H1 (cell line): ENCODE data around the gene SPATA33. TPM values are rescaled to one million over a fixed set of nuclear protein-coding genes. Genes with fewer than 3 reads are reported as not detected.

Source experiments
- CTCF ChIA-PET: fragments of 300-600 bp; sonication (Branson Sonifier 250); formaldehyde crosslinking; loops from one replicate; lab custom pipeline; 2021; ENCODE audit not compliant: partially characterized antibody; lab: Charles Lee
- POLR2A ChIA-PET: fragments of 300-600 bp; sonication (Branson Sonifier 250); formaldehyde crosslinking; loops from one replicate; lab custom pipeline; 2021; ENCODE audit warnings: inconsistent platforms; ENCODE audit not compliant: partially characterized antibody; lab: Charles Lee
- DNase-seq, 2 experiments: peaks; one replicate each; pipeline versions ENCODE4 v3.0.0 to v3.0.0-alpha.2; 2010 to 2022; ENCODE audit warnings: low spot score in 2 of 2, low read depth in 1 of 2, mixed read lengths in 1 of 2
- FAIRE-seq: peaks from 2 replicates; lab custom pipeline; 2011; peaks lifted over from hg19 to GRCh38; lab: Jason Lieb, UNC
- H2AFZ ChIP-seq: 2 replicates; pipeline ENCODE4 v1.8.1; 2012; ENCODE audit warnings: low read length, inconsistent platforms
- H2AK5ac ChIP-seq: 2 replicates; pipeline ENCODE4 v1.6.1; 2013; ENCODE audit warnings: low read depth, low read length
- H2BK120ac ChIP-seq: replicated peaks from 2 replicates; pipeline ENCODE3; 2013; ENCODE audit warnings: low read depth, low read length, inconsistent platforms
- H2BK12ac ChIP-seq: 2 replicates; pipeline ENCODE4 v1.6.1; 2013; ENCODE audit warnings: low read depth, low read length
- H2BK15ac ChIP-seq: 2 replicates; pipeline ENCODE4 v1.6.1; 2013; ENCODE audit warnings: low read length
- H2BK20ac ChIP-seq: 2 replicates; pipeline ENCODE4 v1.6.1; 2013; ENCODE audit warnings: low read length
- H2BK5ac ChIP-seq: 2 replicates; pipeline ENCODE4 v1.6.1; 2013; ENCODE audit warnings: low read depth, low read length
- H3K14ac ChIP-seq: 2 replicates; pipeline ENCODE4 v1.6.1; 2013; ENCODE audit warnings: inconsistent platforms; ENCODE audit not compliant: insufficient read length
- H3K18ac ChIP-seq: 2 replicates; pipeline ENCODE4 v1.6.1; 2013; ENCODE audit warnings: low read length; ENCODE audit errors: extremely low read depth
- H3K23ac ChIP-seq: 2 replicates; pipeline ENCODE4 v1.6.1; 2013; ENCODE audit warnings: inconsistent platforms; ENCODE audit not compliant: insufficient read length
- H3K23me2 ChIP-seq: 2 replicates; pipeline ENCODE4 v1.6.1; 2013; ENCODE audit warnings: low read depth, low read length
- H3K27ac ChIP-seq: 2 replicates; pipeline ENCODE4 v1.6.1; 2011; ENCODE audit warnings: low read depth, low read length, inconsistent platforms
- H3K27me3 ChIP-seq, 4 experiments: replicated peaks in 1 of 4; 1 replicate in 1 of 4; 2 replicates in 3 of 4; pipeline versions ENCODE4 v1.6.1 to v1.8.1; 2011 to 2013; ENCODE audit warnings: low read length in 3 of 4, mild to moderate bottlenecking in 3 of 4, inconsistent platforms in 2 of 4, mixed read lengths in 2 of 4, moderate library complexity in 1 of 4; ENCODE audit not compliant: control insufficient read depth in 3 of 4, insufficient read depth in 3 of 4; ENCODE audit errors: extremely low read depth in 1 of 4
- H3K36me3 ChIP-seq, 4 experiments: 2 replicates each; pipeline versions ENCODE4 v1.6.1 to v1.8.1; 2011 to 2013; ENCODE audit warnings: mild to moderate bottlenecking in 4 of 4, low read length in 3 of 4, moderate library complexity in 2 of 4, control low read depth in 1 of 4, inconsistent platforms in 1 of 4; ENCODE audit not compliant: insufficient read depth in 4 of 4, control insufficient read depth in 2 of 4
- H3K4ac ChIP-seq: replicated peaks from 2 replicates; pipeline ENCODE3; 2013; ENCODE audit warnings: low read length, low read depth, mixed read lengths, inconsistent platforms; ENCODE audit not compliant: insufficient read length
- H3K4me1 ChIP-seq, 4 experiments: replicated peaks in 1 of 4; 1 replicate in 1 of 4; 2 replicates in 3 of 4; pipeline versions ENCODE4 v1.6.1 to v1.8.1; 2011 to 2013; ENCODE audit warnings: low read length in 3 of 4, inconsistent platforms in 2 of 4, mixed read lengths in 1 of 4; ENCODE audit not compliant: insufficient read depth in 4 of 4, control insufficient read depth in 3 of 4
- H3K4me2 ChIP-seq, 2 experiments: 2 replicates each; pipeline versions ENCODE4 v1.6.1 to v1.8.1; 2011 to 2013; ENCODE audit warnings: low read depth in 2 of 2, low read length in 2 of 2, control low read depth in 1 of 2, inconsistent platforms in 1 of 2, mild to moderate bottlenecking in 1 of 2; ENCODE audit not compliant: insufficient read depth in 1 of 2
- H3K4me3 ChIP-seq, 4 experiments: fragments of 200-600, 300-600 bp in 1 of 4; sonication (generic), shearing (Covaris generic), sonication (Bioruptor Twin) in 1 of 4; 2 replicates each; pipeline versions ENCODE4 v1.5.1 to v1.8.1; 2011 to 2016; ENCODE audit warnings: low read length in 4 of 4, low read depth in 3 of 4, control low read depth in 2 of 4, inconsistent platforms in 2 of 4, mild to moderate bottlenecking in 2 of 4, mixed read lengths in 1 of 4, moderate library complexity in 1 of 4; ENCODE audit not compliant: insufficient read depth in 2 of 4; ENCODE audit errors: extremely low read depth in 1 of 4
- H3K56ac ChIP-seq: replicated peaks from 2 replicates; pipeline ENCODE3; 2013; ENCODE audit warnings: low read depth, mild to moderate bottlenecking, mixed read lengths, low read length, inconsistent platforms; ENCODE audit not compliant: insufficient read length
- H3K79me1 ChIP-seq: 2 replicates; pipeline ENCODE4 v1.6.1; 2013; ENCODE audit warnings: low read depth, low read length, control low read depth
- H3K79me2 ChIP-seq, 2 experiments: 2 replicates each; pipeline versions ENCODE4 v1.6.1 to v1.8.1; 2012 to 2013; ENCODE audit warnings: low read length in 2 of 2, mild to moderate bottlenecking in 2 of 2, inconsistent platforms in 1 of 2; ENCODE audit not compliant: insufficient read depth in 2 of 2, control insufficient read depth in 1 of 2
- H3K9ac ChIP-seq, 4 experiments: replicated peaks in 1 of 4; 1 replicate in 1 of 4; 2 replicates in 3 of 4; pipeline versions ENCODE4 v1.6.1 to v1.8.1; 2011 to 2013; ENCODE audit warnings: low read depth in 3 of 4, low read length in 3 of 4, control low read depth in 2 of 4, mild to moderate bottlenecking in 2 of 4, moderate library complexity in 2 of 4, inconsistent platforms in 1 of 4; ENCODE audit errors: extremely low read depth in 1 of 4
- H3K9me3 ChIP-seq, 2 experiments: 2 replicates each; pipeline versions ENCODE4 v1.6.1 to v1.8.1; 2012 to 2013; ENCODE audit warnings: mild to moderate bottlenecking in 2 of 2, moderate library complexity in 2 of 2, control low read depth in 1 of 2, inconsistent platforms in 1 of 2, low read depth in 1 of 2, low read length in 1 of 2, mixed read lengths in 1 of 2; ENCODE audit not compliant: insufficient read depth in 2 of 2
- H4K20me1 ChIP-seq, 2 experiments: replicated peaks in 1 of 2; 2 replicates each; pipeline versions ENCODE3 to v1.8.1; 2011 to 2013; ENCODE audit warnings: inconsistent platforms in 2 of 2, low read length in 2 of 2, mild to moderate bottlenecking in 1 of 2; ENCODE audit not compliant: insufficient read depth in 2 of 2, control insufficient read depth in 1 of 2
- H4K5ac ChIP-seq: 2 replicates; pipeline ENCODE4 v1.6.1; 2013; ENCODE audit warnings: low read length, low read depth, mixed read lengths, inconsistent platforms; ENCODE audit not compliant: insufficient read length
- H4K8ac ChIP-seq: 2 replicates; pipeline ENCODE4 v1.8.0; 2013; ENCODE audit warnings: mild to moderate bottlenecking, moderate library complexity, low read length, inconsistent platforms; ENCODE audit not compliant: insufficient read depth; ENCODE audit errors: extremely low read depth
- H4K91ac ChIP-seq: replicated peaks from 2 replicates; pipeline ENCODE3; 2013; ENCODE audit warnings: low read length, mixed read lengths, inconsistent platforms; ENCODE audit not compliant: insufficient read length
- BACH1 ChIP-seq: IDR thresholded peaks from 2 replicates; pipeline ENCODE4 v1.6.1; 2012; ENCODE audit warnings: low read length, improper control_type of control experiment
- BCL11A ChIP-seq, 2 experiments: IDR thresholded peaks; one replicate each; pipeline ENCODE4 v1.6.1; 2011; ENCODE audit warnings: low read depth in 2 of 2, low read length in 2 of 2, mild to moderate bottlenecking in 2 of 2
- CHD2 ChIP-seq: IDR thresholded peaks from 2 replicates; pipeline ENCODE4 v1.6.1; 2012; ENCODE audit warnings: low read length, improper control_type of control experiment
- E2F6 ChIP-seq: IDR thresholded peaks from 2 replicates; pipeline ENCODE4 v1.6.1; 2012; ENCODE audit warnings: inconsistent platforms
- EZH2 ChIP-seq: fragments of 200-600 bp; sonication (generic); IDR thresholded peaks from 2 replicates; pipeline ENCODE4 v1.7.1; 2012; ENCODE audit warnings: low read depth, mild to moderate bottlenecking, moderate library complexity, low read length, inconsistent platforms; ENCODE audit not compliant: severe bottlenecking
- GABPA ChIP-seq: IDR thresholded peaks from 2 replicates; pipeline ENCODE4 v1.6.1; 2011; ENCODE audit warnings: mild to moderate bottlenecking, low read length, moderate library complexity, borderline replicate concordance; ENCODE audit not compliant: insufficient read depth
- JUND ChIP-seq: IDR thresholded peaks from 2 replicates; pipeline ENCODE4 v1.6.1; 2011; ENCODE audit warnings: mild to moderate bottlenecking, improper control_type of control experiment, low read length
- MAFK ChIP-seq: IDR thresholded peaks from 2 replicates; pipeline ENCODE4 v1.6.1; 2012; ENCODE audit warnings: low read depth, mild to moderate bottlenecking, improper control_type of control experiment, low read length
- NANOG ChIP-seq: IDR thresholded peaks from 2 replicates; pipeline ENCODE4 v1.6.1; 2011; ENCODE audit warnings: low read length, low read depth, mild to moderate bottlenecking, inconsistent platforms; ENCODE audit not compliant: insufficient read depth, poor library complexity, severe bottlenecking
- POU5F1 ChIP-seq: IDR thresholded peaks from 2 replicates; pipeline ENCODE4 v1.6.1; 2011; ENCODE audit warnings: low read depth, mild to moderate bottlenecking, low read length, moderate library complexity
- RAD21 ChIP-seq, 2 experiments: IDR thresholded peaks in 1 of 2; conservative IDR thresholded peaks in 1 of 2; 2 replicates each; pipeline ENCODE4 v1.6.1; 2011; ENCODE audit warnings: low read depth in 2 of 2, low read length in 2 of 2, improper control_type of control experiment in 1 of 2, inconsistent platforms in 1 of 2, mild to moderate bottlenecking in 1 of 2, moderate library complexity in 1 of 2
- RBBP5 ChIP-seq: IDR thresholded peaks from 2 replicates; pipeline ENCODE4 v1.7.1; 2012; ENCODE audit warnings: low read depth, mild to moderate bottlenecking, inconsistent platforms, low read length, moderate library complexity, borderline replicate concordance
- SIN3A ChIP-seq, 2 experiments: IDR thresholded peaks in 1 of 2; conservative IDR thresholded peaks in 1 of 2; 2 replicates each; pipeline ENCODE4 v1.6.1; 2011 to 2012; ENCODE audit warnings: low read length in 2 of 2, improper control_type of control experiment in 1 of 2, low read depth in 1 of 2, mild to moderate bottlenecking in 1 of 2
- WGBS, 2 experiments: shearing (Covaris generic) in 1 of 2; methylation state at CpG; one replicate each; pipeline versions ENCODE4 v1.1.6 to v1.1.7; 2013 to 2015; ENCODE audit warnings: low lambda C conversion rate in 2 of 2, mixed read lengths in 2 of 2, inconsistent platforms in 1 of 2, low coverage in 1 of 2, missing lambda C conversion rate in 1 of 2; ENCODE audit not compliant: insufficient replicate concordance in 2 of 2, insufficient coverage in 1 of 2, insufficient read length in 1 of 2; ENCODE audit errors: extremely low coverage in 1 of 2, missing lambda C conversion rate in 1 of 2; 5-methylcytosine and 5-hydroxymethylcytosine counted together
- polyA plus RNA-seq, 7 experiments: library from polyadenylated mRNA; depleted of rRNA in 3 of 7; stranded (reverse) in 5 of 7; unstranded in 2 of 7; fragments of >200 nt in 5 of 7; fragments of 200-250 nt in 2 of 7; gene quantifications; 1 replicate in 5 of 7; 2 replicates in 1 of 7; 4 replicates in 1 of 7; pipeline versions ENCODE4 v1.2.1 to v1.2.3, GENCODE V29; 2011 to 2013; ENCODE audit warnings: missing spikeins in 2 of 7, mixed read lengths in 2 of 7
- total RNA-seq: library from RNA; stranded (reverse); fragmentation: NEBNext Ultra II Directional; extraction: Animal tissue kit (Norgen Biotek cat#: 25700); gene quantifications from 2 replicates; pipeline ENCODE4 v1.2.1, GENCODE V29; 2021

Gene SPATA33
- total and polyA plus RNA-seq, 2 of the 8 experiments (the other 6 are each of a cell fraction or from before 2014, with no cell fraction given): 5.4 to 16.9 TPM

GRCh38 chr16:89661215-89661614 is 3.6 kb downstream of the SPATA33 start:
- no peak overlapping the region for H2BK5ac ChIP-seq
- no peak overlapping the region for H3K56ac ChIP-seq
- peaks cover 4% of the 10 kb centered on the region; the same call in 1 of the 2 replicates for H3K79me1 ChIP-seq
- peaks cover 0 to 15% of the 10 kb centered on the region in 2 experiments; a peak in 2 of 4 replicates for H3K79me2 ChIP-seq
- no peak overlapping the region for H2BK12ac ChIP-seq
- no peak overlapping the region for H4K91ac ChIP-seq
- no peak overlapping the region for H2AFZ ChIP-seq
- no peak overlapping the region for H3K4me2 ChIP-seq
- no peak overlapping the region for H2BK15ac ChIP-seq
- peaks cover 2 to 3% of the 10 kb centered on the region in 2 experiments; a peak in 3 of 4 replicates for H3K9me3 ChIP-seq
- no peak overlapping the region for H4K8ac ChIP-seq
- no peak overlapping the region for H2BK20ac ChIP-seq
- no peak overlapping the region for H2BK120ac ChIP-seq
- peaks cover 0 to 8% (median 3%) of the 10 kb centered on the region in 4 experiments; a peak in 3 of 7 replicates for H3K4me1 ChIP-seq
- H3K27me3 ChIP-seq: no peaks in the 10 kb centered on the region
- no peak overlapping the region for H3K18ac ChIP-seq
- no peak overlapping the region for H3K27ac ChIP-seq
- 89% methylated on average over 9 of the region's 9 CpGs; no CpG with 5 or more reads in 1 of the 2 experiments for WGBS, 2 experiments
- no peak overlapping the region for H3K14ac ChIP-seq
- POLR2A ChIA-PET: no interaction called here
- no peak overlapping the region for H3K4ac ChIP-seq
- no peak for FAIRE-seq
- H3K23me2 ChIP-seq: peaks cover 8% of the 10 kb centered on the region
- CTCF ChIA-PET: interaction anchor here (1.5 kb wide), 1 partner anchor 7 kb away, joined by 3 read pairs; no protein-coding TSS in a partner anchor
- no peak overlapping the region for H3K4me3 ChIP-seq
- DNase-seq: no peak
- peaks cover 0 to 22% (median 12%) of the 10 kb centered on the region in 4 experiments; a peak in 6 of 8 replicates for H3K36me3 ChIP-seq
- H3K23ac ChIP-seq: no peak overlapping the region
- no peak overlapping the region for H4K5ac ChIP-seq
- peaks cover 3 to 5% of the 10 kb centered on the region in 2 experiments for H4K20me1 ChIP-seq
- no peak overlapping the region for H3K9ac ChIP-seq
- H2AK5ac ChIP-seq: no peak overlapping the region
- TF ChIP-seq POU5F1 (no peak), E2F6 (no peak), BCL11A (IDR thresholded peaks at IDR 0.05; ENCODE audit: low read depth in 2 of 2, low read length in 2 of 2) (no peak), BACH1 (no peak), JUND (no peak), CHD2 (no peak), EZH2 (no peak), SIN3A (conservative IDR thresholded peaks at IDR 0.05 in 1 of 2, IDR thresholded peaks at IDR 0.05 in 1 of 2; ENCODE audit: low read depth in 1 of 2, low read length in 2 of 2) (no peak), NANOG (no peak), RBBP5 (no peak), MAFK (no peak), RAD21 (IDR thresholded peaks at IDR 0.05 in 1 of 2, conservative IDR thresholded peaks at IDR 0.05 in 1 of 2; ENCODE audit: low read depth in 2 of 2, low read length in 2 of 2) (no peak), GABPA (no peak)
